NCI-H748 (cell line): Measurements from ENCODE around the gene SCO2.
"Not testable (repeated sequence)": the region's sequence is repeated elsewhere in the genome, so short reads cannot be mapped to it uniquely, and the experiment has no call there.

Experiments used
- DNase-seq: peaks from one replicate; lab custom pipeline; 2025; ENCODE audit not compliant: unreplicated experiment; lab: John Stamatoyannopoulos, UW

Gene SCO2

GRCh38 chr22:50522208-50522805 lies 3.1 kb downstream of the SCO2 start:
- DNase-seq: no peak

GRCh38 chr22:50521710-50522109 lies 3.7 kb downstream of the SCO2 start:
- no peak for DNase-seq

- no peak for DNase-seq
These were observed 4.5 kb downstream of the SCO2 start for GRCh38 chr22:50520826-50521453.

GRCh38 chr22:50520184-50520583 lies 5.2 kb downstream of the SCO2 start:
- DNase-seq: not testable (repeated sequence)

GRCh38 chr22:50519151-50519550 lies 6.2 kb downstream of the SCO2 start:
- no peak for DNase-seq

GRCh38 chr22:50518606-50519005 lies 6.8 kb downstream of the SCO2 start:
- no peak for DNase-seq

GRCh38 chr22:50517495-50518260 lies 7.7 kb downstream of the SCO2 start:
- DNase-seq: no peak

- DNase-seq: no peak
These were observed 8.5 kb downstream of the SCO2 start for GRCh38 chr22:50516891-50517290.

GRCh38 chr22:50516068-50516467 lies 9.3 kb downstream of the SCO2 start:
- no peak for DNase-seq

- DNase-seq: no peak
These were observed 12.2 kb downstream of the SCO2 start for GRCh38 chr22:50513175-50513574.

- no peak for DNase-seq
These were observed 16.5 kb downstream of the SCO2 start for GRCh38 chr22:50508897-50509296.

- peak; percentile 97 for DNase-seq
These were observed 17.2 kb downstream of the SCO2 start, which contains the start of gene NCAPH2 for GRCh38 chr22:50507991-50508884. NCAPH2 (plus strand) TSS chr22:50508224; CDS start chr22:50508338, 114 bp downstream.

GRCh38 chr22:50507421-50507990 lies 17.9 kb downstream of the SCO2 start, which contains the start of gene LMF2:
LMF2 (minus strand) TSS chr22:50507702; CDS start chr22:50507675, 27 bp downstream.
- DNase-seq: peak; percentile 89

- DNase-seq: peak; percentile 57
These were observed 18.6 kb downstream of the SCO2 start for GRCh38 chr22:50506611-50507420.

GRCh38 chr22:50505776-50506610 lies 19.4 kb downstream of the SCO2 start:
- DNase-seq: no peak

- DNase-seq: no peak
These were observed 20.1 kb downstream of the SCO2 start for GRCh38 chr22:50505276-50505775.

- no peak for DNase-seq
These were observed 20.8 kb downstream of the SCO2 start for GRCh38 chr22:50504369-50505211.
